Measurements from ENCODE around the gene KCNV2. TPM values are rescaled to one million over a fixed set of nuclear protein-coding genes. Genes with fewer than 3 reads are reported as not detected.

KCNV2 gene
- polyA plus RNA-seq, 1 donor from 2014 or later = not detected

- H3K4me3 ChIP-seq (ENCODE audit: low read length) = no peak overlapping the region
- no peaks in the 10 kb centered on the region for H3K36me3 ChIP-seq (ENCODE audit: insufficient read depth, low read length)
- H3K27ac ChIP-seq (ENCODE audit: low read length) = no peak overlapping the region
- H3K9ac ChIP-seq (ENCODE audit: low read length) = no peak overlapping the region
- no peaks in the 10 kb centered on the region for H3K27me3 ChIP-seq (ENCODE audit: insufficient read depth, low read depth, low read length)
- no peaks in the 10 kb centered on the region for H3F3A ChIP-seq (ENCODE audit: insufficient read depth, low read length, poor library complexity, severe bottlenecking)
- no peaks in the 10 kb centered on the region for H3K79me2 ChIP-seq (replicated peaks; ENCODE audit: insufficient read depth, low read length)
- TF ChIP-seq EP300 (conservative IDR thresholded peaks at IDR 0.05; ENCODE audit: poor library complexity, severe bottlenecking) (no peak), TAF1 (IDR thresholded peaks at IDR 0.05; ENCODE audit: low read depth) (no peak), MXI1 (conservative IDR thresholded peaks at IDR 0.05; ENCODE audit: poor library complexity, severe bottlenecking) (no peak), CTCF (IDR thresholded peaks at IDR 0.05; ENCODE audit: poor library complexity, severe bottlenecking) (no peak), SMC3 (conservative IDR thresholded peaks at IDR 0.05; ENCODE audit: poor library complexity) (no peak), RAD21 (conservative IDR thresholded peaks at IDR 0.05) (no peak), POLR2AphosphoS5 (IDR thresholded peaks at IDR 0.05) (no peak), EZH2 (IDR thresholded peaks at IDR 0.05; ENCODE audit: borderline replicate concordance, insufficient read depth, low read length, poor library complexity, severe bottlenecking) (no peak), REST (IDR thresholded peaks at IDR 0.05; ENCODE audit: borderline replicate concordance) (no peak)
- no peak overlapping the region for H2AFZ ChIP-seq (ENCODE audit: low read depth, low read length)
- H4K20me1 ChIP-seq (ENCODE audit: insufficient read depth) = no peaks in the 10 kb centered on the region
- H3K4me2 ChIP-seq (ENCODE audit: low read length) = no peak overlapping the region
- H3K9me3 ChIP-seq (ENCODE audit: low read length) = no peaks in the 10 kb centered on the region
- H3K9me2 ChIP-seq (ENCODE audit: insufficient read depth, low read length) = no peaks in the 10 kb centered on the region
These were observed 38.0 kb downstream of the KCNV2 start for GRCh38 chr9:2755285-2755684.

GRCh38 chr9:2758162-2758897 lies 41.0 kb downstream of the KCNV2 start:
- Histone ChIP-seq H2AFZ (ENCODE audit: low read depth, low read length) (no peak overlapping the region), H4K20me1 (ENCODE audit: insufficient read depth) (no peaks in the 10 kb centered on the region), H3K27ac (ENCODE audit: low read length) (no peak overlapping the region), H3F3A (ENCODE audit: insufficient read depth, low read length, poor library complexity, severe bottlenecking) (no peaks in the 10 kb centered on the region), H3K9me2 (ENCODE audit: insufficient read depth, low read length) (no peaks in the 10 kb centered on the region), H3K4me2 (ENCODE audit: low read length) (no peak overlapping the region), H3K9me3 (ENCODE audit: low read length) (no peaks in the 10 kb centered on the region), H3K9ac (ENCODE audit: low read length) (no peak overlapping the region), H3K36me3 (ENCODE audit: insufficient read depth, low read length) (no peaks in the 10 kb centered on the region), H3K79me2 (replicated peaks; ENCODE audit: insufficient read depth, low read length) (no peaks in the 10 kb centered on the region), H3K27me3 (ENCODE audit: insufficient read depth, low read depth, low read length) (no peaks in the 10 kb centered on the region), H3K4me3 (ENCODE audit: low read length) (no peak overlapping the region)
- TF ChIP-seq MXI1 (conservative IDR thresholded peaks at IDR 0.05; ENCODE audit: poor library complexity, severe bottlenecking) (no peak), SMC3 (conservative IDR thresholded peaks at IDR 0.05; ENCODE audit: poor library complexity) (no peak), EZH2 (IDR thresholded peaks at IDR 0.05; ENCODE audit: borderline replicate concordance, insufficient read depth, low read length, poor library complexity, severe bottlenecking) (no peak)
